Measurements from ENCODE around the gene TDRD3. TPM values are rescaled to one million over a fixed set of nuclear protein-coding genes. Genes with fewer than 3 reads are reported as not detected.
"Not testable (repeated sequence)": the region's sequence is repeated elsewhere in the genome, so short reads cannot be mapped to it uniquely, and the experiment has no call there.

TDRD3 gene
- total and polyA plus RNA-seq, 9 donors = 23.5 to 37.4 (median 27.5) TPM

GRCh38 chr13:60363288-60363687, 33.7 kb upstream of the TDRD3 start:
- Histone ChIP-seq H3K9me3 (replicated peaks; ENCODE audit: control insufficient read depth, low read depth, low read length) (no peaks in the 10 kb centered on the region), H3K27ac (ENCODE audit: low read length) (no peak overlapping the region), H3K36me3 (ENCODE audit: control insufficient read depth, insufficient read depth, low read length) (no peaks in the 10 kb centered on the region), H3K27me3 (ENCODE audit: control insufficient read depth, insufficient read depth, low read length) (no peaks in the 10 kb centered on the region), H3K4me1 (ENCODE audit: control insufficient read depth, insufficient read depth, low read length) (no peaks in the 10 kb centered on the region), H3K4me3 (ENCODE audit: low read length) (no peak overlapping the region)
- no peak for DNase-seq
- 85% methylated on average over 1 of the region's 2 CpGs for WGBS (ENCODE audit: insufficient coverage)

- H3K27ac ChIP-seq (ENCODE audit: low read length) = no peak overlapping the region
- H3K27me3 ChIP-seq (ENCODE audit: control insufficient read depth, insufficient read depth, low read length) = no peaks in the 10 kb centered on the region
- H3K36me3 ChIP-seq (ENCODE audit: control insufficient read depth, insufficient read depth, low read length) = no peaks in the 10 kb centered on the region
- no peak for DNase-seq
- H3K4me1 ChIP-seq (ENCODE audit: control insufficient read depth, insufficient read depth, low read length) = no peaks in the 10 kb centered on the region
- H3K4me3 ChIP-seq (ENCODE audit: low read length) = no peak overlapping the region
- no peaks in the 10 kb centered on the region for H3K9me3 ChIP-seq (replicated peaks; ENCODE audit: control insufficient read depth, low read depth, low read length)
Observed at GRCh38 chr13:60369242-60369641, 27.8 kb upstream of the TDRD3 start.

GRCh38 chr13:60370343-60370742, 26.7 kb upstream of the TDRD3 start:
- H3K4me3 ChIP-seq (ENCODE audit: low read length) = no peak overlapping the region
- no peaks in the 10 kb centered on the region for H3K36me3 ChIP-seq (ENCODE audit: control insufficient read depth, insufficient read depth, low read length)
- H3K27me3 ChIP-seq (ENCODE audit: control insufficient read depth, insufficient read depth, low read length) = no peaks in the 10 kb centered on the region
- no peaks in the 10 kb centered on the region for H3K4me1 ChIP-seq (ENCODE audit: control insufficient read depth, insufficient read depth, low read length)
- DNase-seq = no peak
- no peak overlapping the region for H3K27ac ChIP-seq (ENCODE audit: low read length)
- H3K9me3 ChIP-seq (replicated peaks; ENCODE audit: control insufficient read depth, low read depth, low read length) = no peaks in the 10 kb centered on the region
- WGBS (ENCODE audit: insufficient coverage) = 77% methylated on average over 2 of the region's 7 CpGs

GRCh38 chr13:60372141-60372540, 24.9 kb upstream of the TDRD3 start:
- H3K4me1 ChIP-seq (ENCODE audit: control insufficient read depth, insufficient read depth, low read length) = no peaks in the 10 kb centered on the region
- H3K4me3 ChIP-seq (ENCODE audit: low read length) = no peak overlapping the region
- H3K27ac ChIP-seq (ENCODE audit: low read length) = no peak overlapping the region
- WGBS (ENCODE audit: insufficient coverage) = 100% methylated on average over 1 of the region's 2 CpGs
- H3K27me3 ChIP-seq (ENCODE audit: control insufficient read depth, insufficient read depth, low read length) = no peaks in the 10 kb centered on the region
- no peak for DNase-seq
- H3K9me3 ChIP-seq (replicated peaks; ENCODE audit: control insufficient read depth, low read depth, low read length) = no peaks in the 10 kb centered on the region
- no peaks in the 10 kb centered on the region for H3K36me3 ChIP-seq (ENCODE audit: control insufficient read depth, insufficient read depth, low read length)

GRCh38 chr13:60379282-60379681, 17.7 kb upstream of the TDRD3 start:
- 80% methylated on average over 1 of the region's 3 CpGs for WGBS (ENCODE audit: insufficient coverage)
- H3K27ac ChIP-seq (ENCODE audit: low read length); H3K4me1 ChIP-seq (ENCODE audit: control insufficient read depth, insufficient read depth, low read length): not testable (repeated sequence)

GRCh38 chr13:60379837-60380565, 17.0 kb upstream of the TDRD3 start:
- H3K9me3 ChIP-seq (replicated peaks; ENCODE audit: control insufficient read depth, low read depth, low read length) = no peaks in the 10 kb centered on the region
- no peaks in the 10 kb centered on the region for H3K4me1 ChIP-seq (ENCODE audit: control insufficient read depth, insufficient read depth, low read length)
- H3K36me3 ChIP-seq (ENCODE audit: control insufficient read depth, insufficient read depth, low read length) = no peaks in the 10 kb centered on the region
- no peak overlapping the region for H3K27ac ChIP-seq (ENCODE audit: low read length)
- no peaks in the 10 kb centered on the region for H3K27me3 ChIP-seq (ENCODE audit: control insufficient read depth, insufficient read depth, low read length)
- DNase-seq = no peak
- WGBS (ENCODE audit: insufficient coverage) = no CpG with 5 or more reads among the region's 3 CpGs
- no peak overlapping the region for H3K4me3 ChIP-seq (ENCODE audit: low read length)

More at GRCh38 chr13:60379282-60379681, 17.7 kb upstream of the TDRD3 start:
- not testable (repeated sequence) for DNase-seq; H3K27me3 ChIP-seq (ENCODE audit: control insufficient read depth, insufficient read depth, low read length); H3K9me3 ChIP-seq (replicated peaks; ENCODE audit: control insufficient read depth, low read depth, low read length); H3K36me3 ChIP-seq (ENCODE audit: control insufficient read depth, insufficient read depth, low read length); H3K4me3 ChIP-seq (ENCODE audit: low read length)

GRCh38 chr13:60384911-60385310, 12.1 kb upstream of the TDRD3 start:
- Histone ChIP-seq H3K36me3 (ENCODE audit: control insufficient read depth, insufficient read depth, low read length) (no peaks in the 10 kb centered on the region), H3K4me3 (ENCODE audit: low read length) (no peak overlapping the region), H3K9me3 (replicated peaks; ENCODE audit: control insufficient read depth, low read depth, low read length) (no peaks in the 10 kb centered on the region), H3K27ac (ENCODE audit: low read length) (no peak overlapping the region), H3K4me1 (ENCODE audit: control insufficient read depth, insufficient read depth, low read length) (no peaks in the 10 kb centered on the region), H3K27me3 (ENCODE audit: control insufficient read depth, insufficient read depth, low read length) (no peaks in the 10 kb centered on the region)
- no peak for DNase-seq
- WGBS (ENCODE audit: insufficient coverage) = 54% methylated on average over 2 of the region's 4 CpGs

GRCh38 chr13:60386250-60386649, 10.8 kb upstream of the TDRD3 start:
- no peaks in the 10 kb centered on the region for H3K9me3 ChIP-seq (replicated peaks; ENCODE audit: control insufficient read depth, low read depth, low read length)
- H3K36me3 ChIP-seq (ENCODE audit: control insufficient read depth, insufficient read depth, low read length) = no peaks in the 10 kb centered on the region
- no peaks in the 10 kb centered on the region for H3K27me3 ChIP-seq (ENCODE audit: control insufficient read depth, insufficient read depth, low read length)
- no CpG with 5 or more reads among the region's 2 CpGs for WGBS (ENCODE audit: insufficient coverage)
- no peaks in the 10 kb centered on the region for H3K4me1 ChIP-seq (ENCODE audit: control insufficient read depth, insufficient read depth, low read length)
- no peak overlapping the region for H3K27ac ChIP-seq (ENCODE audit: low read length)
- no peak for DNase-seq
- no peak overlapping the region for H3K4me3 ChIP-seq (ENCODE audit: low read length)

- no CpG with 5 or more reads among the region's 3 CpGs for WGBS (ENCODE audit: insufficient coverage)
- no peaks in the 10 kb centered on the region for H3K36me3 ChIP-seq (ENCODE audit: control insufficient read depth, insufficient read depth, low read length)
- H3K9me3 ChIP-seq (replicated peaks; ENCODE audit: control insufficient read depth, low read depth, low read length) = no peaks in the 10 kb centered on the region
- H3K4me1 ChIP-seq (ENCODE audit: control insufficient read depth, insufficient read depth, low read length) = no peaks in the 10 kb centered on the region
- no peaks in the 10 kb centered on the region for H3K27me3 ChIP-seq (ENCODE audit: control insufficient read depth, insufficient read depth, low read length)
- DNase-seq = no peak
- no peak overlapping the region for H3K27ac ChIP-seq (ENCODE audit: low read length)
- no peak overlapping the region for H3K4me3 ChIP-seq (ENCODE audit: low read length)
Observed at GRCh38 chr13:60392131-60392530, 4.9 kb upstream of the TDRD3 start.

GRCh38 chr13:60395971-60396782, 843 bp upstream of the TDRD3 start:
- Histone ChIP-seq H3K27me3 (ENCODE audit: control insufficient read depth, insufficient read depth, low read length) (no peaks in the 10 kb centered on the region), H3K4me1 (ENCODE audit: control insufficient read depth, insufficient read depth, low read length) (peaks cover 8% of the 10 kb centered on the region), H3K27ac (ENCODE audit: low read length) (peak overlapping the region; percentile 95), H3K36me3 (ENCODE audit: control insufficient read depth, insufficient read depth, low read length) (no peaks in the 10 kb centered on the region), H3K4me3 (ENCODE audit: low read length) (peak overlapping the region; percentile 59), H3K9me3 (replicated peaks; ENCODE audit: control insufficient read depth, low read depth, low read length) (no peaks in the 10 kb centered on the region)
- WGBS (ENCODE audit: insufficient coverage) = 0% methylated on average over 44 of the region's 49 CpGs
- DNase-seq = peak; percentile 96
